HG03060 (cell line): Measurements from ENCODE around the gene SPECC1.
"Not testable (repeated sequence)": the region's sequence is repeated elsewhere in the genome, so short reads cannot be mapped to it uniquely, and the experiment has no call there.

Experiments
- ATAC-seq: cut with Tn5 transposase; IDR thresholded peaks from one replicate; pipeline ENCODE4 v1.9.1; 2021; ENCODE audit warnings: low read depth, moderate number of reproducible peaks; ENCODE audit not compliant: unreplicated experiment

SPECC1 gene

GRCh38 chr17:20091174-20092029 lies 82.2 kb downstream of the SPECC1 start:
- no peak for ATAC-seq

GRCh38 chr17:20092261-20092867 lies 83.2 kb downstream of the SPECC1 start:
- ATAC-seq, result no peak

GRCh38 chr17:20092973-20093626 lies 83.9 kb downstream of the SPECC1 start:
- no peak for ATAC-seq

GRCh38 chr17:20094777-20095176 lies 85.6 kb downstream of the SPECC1 start:
- no peak for ATAC-seq

GRCh38 chr17:20095336-20096080 lies 86.3 kb downstream of the SPECC1 start:
- no peak for ATAC-seq

- ATAC-seq, result no peak
Observed at GRCh38 chr17:20096430-20096829, 87.3 kb downstream of the SPECC1 start.

- ATAC-seq, result no peak
Observed at GRCh38 chr17:20097330-20097729, 88.2 kb downstream of the SPECC1 start.

GRCh38 chr17:20098314-20098713 lies 89.2 kb downstream of the SPECC1 start:
- ATAC-seq, result no peak

- ATAC-seq, result not testable (repeated sequence)
Observed at GRCh38 chr17:20100806-20101205, 91.6 kb downstream of the SPECC1 start.

GRCh38 chr17:20103454-20104446 lies 94.6 kb downstream of the SPECC1 start:
- ATAC-seq, result no peak

GRCh38 chr17:20105539-20106280 lies 96.6 kb downstream of the SPECC1 start:
- no peak for ATAC-seq

- ATAC-seq, result not testable (repeated sequence)
Observed at GRCh38 chr17:20106446-20106845, 97.3 kb downstream of the SPECC1 start.

GRCh38 chr17:20109076-20109475 lies 99.9 kb downstream of the SPECC1 start:
- no peak for ATAC-seq

- no peak for ATAC-seq
Observed at GRCh38 chr17:20111538-20111937, 102.4 kb downstream of the SPECC1 start.

GRCh38 chr17:20114466-20114865 lies 105.3 kb downstream of the SPECC1 start:
- no peak for ATAC-seq

GRCh38 chr17:20116683-20117309 lies 107.6 kb downstream of the SPECC1 start:
- ATAC-seq, result no peak

- no peak for ATAC-seq
Observed at GRCh38 chr17:20118280-20118679, 109.1 kb downstream of the SPECC1 start.

- no peak for ATAC-seq
Observed at GRCh38 chr17:20120836-20121235, 111.7 kb downstream of the SPECC1 start.
